GM12878 (cell line): ENCODE measurements around the gene CAST. TPM values are rescaled to one million over a fixed set of nuclear protein-coding genes. Genes with fewer than 3 reads are reported as not detected.

Experiments
- ATAC-seq: fragments of 200-7000 bp; cut with Tn5 transposase; 3 replicates; pipeline ENCODE4 v1.9.1; 2020; ENCODE audit warnings: mild to moderate bottlenecking, moderate library complexity
- BruUV-seq: library from RNA; stranded (reverse); fragments of 400-500 nt; replicated peaks from 2 replicates; lab custom pipeline; 2021; lab: Mats Ljungman, UMichigan
- CTCF ChIA-PET: fragments of 300-600 bp; sonication (Branson Sonifier 250); formaldehyde crosslinking; extraction: SDS; loops from one replicate; lab custom pipeline; 2021; ENCODE audit warnings: inconsistent platforms; lab: Yijun Ruan, JAX
- POLR2A ChIA-PET: fragments of 350-600 bp; formaldehyde crosslinking; extraction: SDS; loops from one replicate; lab custom pipeline; 2021; ENCODE audit warnings: inconsistent platforms; lab: Charles Lee
- RAD21 ChIA-PET: fragments of 300-600 bp; sonication (Branson Sonifier 250); formaldehyde crosslinking; loops from one replicate; lab custom pipeline; 2023; ENCODE audit warnings: antibody characterized with exemption; ENCODE audit not compliant: unreplicated experiment; lab: Charles Lee
- SMC1A ChIA-PET: fragments of 300-600 bp; sonication (Branson Sonifier 250); formaldehyde crosslinking; loops from one replicate; lab custom pipeline; 2023; ENCODE audit not compliant: unreplicated experiment, uncharacterized antibody; lab: Charles Lee
- DNase-seq: peaks from one replicate; pipeline ENCODE4 v3.0.0-alpha.2; 2011; ENCODE audit warnings: low read depth, low spot score
- FAIRE-seq: peaks from 3 replicates; lab custom pipeline; 2011; peaks lifted over from hg19 to GRCh38; lab: Jason Lieb, UNC
- H2AFZ ChIP-seq: 2 replicates; pipeline ENCODE4 v1.6.0; 2011; ENCODE audit warnings: low read depth, low read length, control low read depth; ENCODE audit not compliant: control insufficient read depth
- H3K27ac ChIP-seq: 2 replicates; pipeline ENCODE4 v1.5.1; 2011; ENCODE audit warnings: control low read depth; ENCODE audit not compliant: control insufficient read depth, insufficient read depth
- H3K27me3 ChIP-seq, 2 experiments: replicated peaks in 1 of 2; 2 replicates each; pipeline versions ENCODE4 v1.6.0 to v1.6.1; 2011; ENCODE audit warnings: low read length in 1 of 2; ENCODE audit not compliant: control insufficient read depth in 2 of 2, insufficient read depth in 2 of 2
- H3K36me3 ChIP-seq, 2 experiments: 2 replicates each; pipeline ENCODE4 v1.5.1; 2011; ENCODE audit warnings: low read length in 1 of 2; ENCODE audit not compliant: control insufficient read depth in 2 of 2, insufficient read depth in 2 of 2
- H3K4me1 ChIP-seq: 2 replicates; pipeline ENCODE4 v1.6.1; 2011; ENCODE audit warnings: mild to moderate bottlenecking, low read length, moderate library complexity, mixed read lengths; ENCODE audit not compliant: control insufficient read depth, insufficient read depth
- H3K4me2 ChIP-seq: 2 replicates; pipeline ENCODE4 v1.6.0; 2011; ENCODE audit warnings: control low read depth; ENCODE audit not compliant: control insufficient read depth, insufficient read depth
- H3K4me3 ChIP-seq: fragments of 200-600 bp; sonication (generic); 2 replicates; pipeline ENCODE4 v1.5.1; 2016
- H3K79me2 ChIP-seq: 2 replicates; pipeline ENCODE4 v1.6.0; 2011; ENCODE audit warnings: low read length; ENCODE audit not compliant: control insufficient read depth, insufficient read depth
- H3K9ac ChIP-seq: 2 replicates; pipeline ENCODE4 v1.8.0; 2011; ENCODE audit warnings: low read length, control low read depth, mixed read lengths; ENCODE audit not compliant: control insufficient read depth, insufficient read depth
- H3K9me3 ChIP-seq: replicated peaks from 3 replicates; pipeline ENCODE4 v1.5.1; 2011; ENCODE audit warnings: mild to moderate bottlenecking, low read length; ENCODE audit not compliant: control insufficient read depth, insufficient read depth
- H4K20me1 ChIP-seq: 2 replicates; pipeline ENCODE4 v1.6.0; 2011; ENCODE audit not compliant: control insufficient read depth, insufficient read depth
- HDAC2 ChIP-seq: fragments of 200-600 bp; sonication (generic); IDR thresholded peaks from 2 replicates; pipeline ENCODE4 v1.6.1; 2017
- IRF5 ChIP-seq: fragments of 450-650 bp; IDR thresholded peaks from 2 replicates; pipeline ENCODE4 v1.6.1; 2017; ENCODE audit warnings: borderline replicate concordance
- KAT2A ChIP-seq: conservative IDR thresholded peaks from 2 replicates; pipeline ENCODE4 v1.6.1; 2011; ENCODE audit warnings: low read depth, low read length; ENCODE audit not compliant: control insufficient read depth
- NR2F1 ChIP-seq: fragments of 450-650 bp; conservative IDR thresholded peaks from 2 replicates; pipeline ENCODE4 v1.6.1; 2017; ENCODE audit warnings: mild to moderate bottlenecking
- RAD51 ChIP-seq: fragments of 450-650 bp; IDR thresholded peaks from 2 replicates; pipeline ENCODE4 v1.6.1; 2016; ENCODE audit warnings: moderate library complexity, mild to moderate bottlenecking, inconsistent platforms
- RELA ChIP-seq: fragments of 450-650 bp; IDR thresholded peaks from 2 replicates; pipeline ENCODE4 v1.8.0; 2014; ENCODE audit warnings: borderline replicate concordance; ENCODE audit not compliant: partially characterized antibody
- RFX5 ChIP-seq: IDR thresholded peaks from 2 replicates; pipeline ENCODE4 v1.6.1; 2011; ENCODE audit warnings: low read depth, low read length, improper control_type of control experiment
- SIX5 ChIP-seq: IDR thresholded peaks from 2 replicates; pipeline ENCODE4 v1.6.1; 2011; ENCODE audit warnings: mild to moderate bottlenecking, low read depth, low read length, moderate library complexity; ENCODE audit not compliant: severe bottlenecking
- SPI1 ChIP-seq: IDR thresholded peaks from 2 replicates; pipeline ENCODE4 v1.6.1; 2011; ENCODE audit warnings: low read depth, mild to moderate bottlenecking, low read length, moderate library complexity, borderline replicate concordance; ENCODE audit not compliant: insufficient read depth
- SRF ChIP-seq, 2 experiments: IDR thresholded peaks; 2 replicates each; pipeline ENCODE4 v1.6.1; 2011; ENCODE audit warnings: low read depth in 2 of 2, low read length in 2 of 2, mild to moderate bottlenecking in 1 of 2, moderate library complexity in 1 of 2
- TCF7 ChIP-seq: IDR thresholded peaks from 2 replicates; pipeline ENCODE4 v1.6.1; 2014; ENCODE audit warnings: antibody characterized with exemption, borderline replicate concordance
- YBX1 ChIP-seq: fragments of 450-650 bp; IDR thresholded peaks from 2 replicates; pipeline ENCODE4 v1.6.1; 2016; ENCODE audit warnings: antibody characterized with exemption
- in situ Hi-C: fragments of 300-500 bp; cut with MboI; formaldehyde crosslinking; loops from 9 replicates; pipeline ENCODE4 v1.14.3; 2018; ENCODE audit warnings: mixed read lengths
- intact Hi-C: fragments of 100-400 bp; cut with micrococcal nuclease; formaldehyde crosslinking; loops from one replicate; pipeline ENCODE4 v1.14.2; 2022; ENCODE audit not compliant: unreplicated experiment
- polyA plus RNA-seq, 11 experiments: library from polyadenylated mRNA; depleted of rRNA in 4 of 11; unstranded in 6 of 11; stranded (reverse) in 5 of 11; fragments of >200 nt; fragmentation: Nextera tagmentation in 4 of 11; fragmentation: Illumina TruSeq in 1 of 11; extraction: Ambion mirVana in 4 of 11; extraction: Trizol in 1 of 11; gene quantifications; 1 replicate in 1 of 11; 2 replicates in 10 of 11; pipeline versions ENCODE4 v1.2.1 to v1.2.3, GENCODE V29; 2011 to 2016; ENCODE audit warnings: inconsistent platforms in 2 of 11, missing spikeins in 2 of 11, low read depth in 1 of 11
- total RNA-seq, 4 experiments: library from RNA; depleted of rRNA in 3 of 4; stranded (reverse); fragments of >200 nt in 3 of 4; fragmentation: Illumina TruSeq in 1 of 4; extraction: Trizol in 1 of 4; gene quantifications; 2 replicates each; pipeline versions ENCODE4 v1.2.1 to v1.2.3, GENCODE V29; 2013 to 2021

CAST gene
- total and polyA plus RNA-seq, 10 of the 15 experiments (the other 5 are each of a cell fraction or from before 2014, with no cell fraction given) = 31.7 to 140 (median 68.5) TPM

GRCh38 chr5:96772542-96772941 is 110.4 kb downstream of the CAST start:
- no peak for TF ChIP-seq NR2F1
- no peak for TF ChIP-seq SIX5
- no peak for TF ChIP-seq RFX5
- TF ChIP-seq KAT2A = no peak
- no peak for TF ChIP-seq HDAC2
- no peak for TF ChIP-seq IRF5
- no peak for TF ChIP-seq SPI1
- no peak for TF ChIP-seq YBX1
- TF ChIP-seq SRF (IDR thresholded peaks at IDR 0.05; ENCODE audit: low read depth in 2 of 2, low read length in 2 of 2) = no peak
- no peak for TF ChIP-seq RELA
- no peak for TF ChIP-seq TCF7
- TF ChIP-seq RAD51 = no peak
- H2AFZ ChIP-seq = no peak overlapping the region
- DNase-seq (no peak), ATAC-seq (no peak), FAIRE-seq (no peak)
- no peak overlapping the region for H3K4me2 ChIP-seq
- in situ Hi-C loops = no loop called here
- H3K79me2 ChIP-seq = no peaks in the 10 kb centered on the region
- intact Hi-C loops = no loop called here
- H3K36me3 ChIP-seq = peaks cover 5 to 30% of the 10 kb centered on the region in 2 experiments
- H3K9ac ChIP-seq = no peak overlapping the region
- ChIA-PET POLR2A (no interaction called here), CTCF (interaction anchor here (0.6 to 4.5 kb wide), 5 partner anchors 10 to 544 kb away, joined by 3 to 23 read pairs (median 5); no protein-coding TSS in a partner anchor), RAD21 (interaction anchor here (1.1 kb wide), 1 partner anchor 389 kb away, joined by 3 read pairs; no protein-coding TSS in a partner anchor), SMC1A (interaction anchor here (0.9 to 2.3 kb wide), 9 partner anchors 9 to 389 kb away, joined by 3 to 7 read pairs (median 3); no protein-coding TSS in a partner anchor)
- H3K4me1 ChIP-seq = no peaks in the 10 kb centered on the region
- BruUV-seq = no TSS peak
- H3K27ac ChIP-seq = no peak overlapping the region
- H3K27me3 ChIP-seq = no peaks in the 10 kb centered on the region
- H4K20me1 ChIP-seq = no peaks in the 10 kb centered on the region
- no peak overlapping the region for H3K4me3 ChIP-seq
- no peaks in the 10 kb centered on the region; the same call in 2 of the 3 replicates for H3K9me3 ChIP-seq
